Measurements from ENCODE around the gene TRAK2.

The TRAK2 gene

DNA sequence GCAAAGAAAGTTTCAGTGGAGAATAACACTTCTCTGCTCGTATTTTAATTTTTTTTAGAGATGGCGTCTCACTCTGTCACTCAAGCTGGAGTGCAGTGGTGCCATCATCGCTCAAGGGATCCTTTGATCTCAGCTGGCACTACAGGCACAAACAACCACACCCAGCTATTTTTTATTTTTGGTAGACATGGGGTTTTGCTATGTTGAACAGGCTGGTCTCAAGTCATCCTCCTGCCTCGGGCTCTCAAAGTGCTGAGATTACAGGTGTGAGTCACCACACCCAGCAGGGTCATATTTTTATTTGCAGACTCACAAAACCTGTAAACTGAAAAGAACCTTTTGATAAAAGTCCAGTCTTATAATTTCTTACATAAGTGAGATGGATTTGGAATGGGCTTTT is 2.6 kb downstream of the TRAK2 start:
- no peak overlapping the region for H3K9ac ChIP-seq (ENCODE audit: low read length)
- peaks cover 10% of the 10 kb centered on the region for H3K4me1 ChIP-seq (ENCODE audit: low read length)
- H3K27ac ChIP-seq (ENCODE audit: low read length), result no peak overlapping the region
- H3K4me2 ChIP-seq (ENCODE audit: low read length), result no peak overlapping the region
- H3K36me3 ChIP-seq (replicated peaks; ENCODE audit: low read depth, low read length), result no peaks in the 10 kb centered on the region
- H4K20me1 ChIP-seq (ENCODE audit: insufficient read depth, low read length), result no peaks in the 10 kb centered on the region
- no peaks in the 10 kb centered on the region for H3K27me3 ChIP-seq (ENCODE audit: low read depth, low read length)
- peaks cover 12% of the 10 kb centered on the region for H3K79me2 ChIP-seq (ENCODE audit: low read length)
- TF ChIP-seq EZH2phosphoT487 (IDR thresholded peaks at IDR 0.05; ENCODE audit: low read depth), result no peak
- no peak overlapping the region for H3K4me3 ChIP-seq (ENCODE audit: low read length)
- no peak overlapping the region for H2AFZ ChIP-seq (ENCODE audit: low read depth, low read length)
- H3K9me3 ChIP-seq (ENCODE audit: insufficient read depth, low read length), result no peaks in the 10 kb centered on the region

DNA sequence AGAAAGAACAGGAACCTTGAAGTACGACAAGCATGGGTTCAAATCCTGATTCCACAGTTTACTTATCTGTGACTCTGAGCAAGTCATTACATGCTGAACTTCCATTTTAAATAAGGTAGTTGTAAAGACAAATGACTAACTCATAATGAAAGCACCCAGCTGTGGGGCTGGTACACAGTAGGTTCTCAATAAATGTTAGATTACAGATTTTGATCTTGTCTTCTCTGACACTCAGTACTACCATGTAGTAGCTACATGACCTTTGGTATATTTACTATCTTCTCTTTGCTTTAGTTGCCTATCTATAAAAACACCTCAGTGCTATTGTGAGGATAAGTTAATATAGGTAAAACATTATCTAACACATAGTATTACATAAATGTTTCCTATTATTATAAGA is 3.2 kb downstream of the TRAK2 start:
- TF ChIP-seq EZH2phosphoT487 (IDR thresholded peaks at IDR 0.05; ENCODE audit: low read depth), result no peak
- H4K20me1 ChIP-seq (ENCODE audit: insufficient read depth, low read length), result no peaks in the 10 kb centered on the region
- H2AFZ ChIP-seq (ENCODE audit: low read depth, low read length), result no peak overlapping the region
- no peak overlapping the region for H3K27ac ChIP-seq (ENCODE audit: low read length)
- H3K27me3 ChIP-seq (ENCODE audit: low read depth, low read length), result no peaks in the 10 kb centered on the region
- no peak overlapping the region for H3K4me3 ChIP-seq (ENCODE audit: low read length)
- H3K4me2 ChIP-seq (ENCODE audit: low read length), result no peak overlapping the region
- H3K9ac ChIP-seq (ENCODE audit: low read length), result no peak overlapping the region
- peaks cover 10% of the 10 kb centered on the region for H3K4me1 ChIP-seq (ENCODE audit: low read length)
- H3K36me3 ChIP-seq (replicated peaks; ENCODE audit: low read depth, low read length), result no peaks in the 10 kb centered on the region
- H3K79me2 ChIP-seq (ENCODE audit: low read length), result peaks cover 12% of the 10 kb centered on the region
- H3K9me3 ChIP-seq (ENCODE audit: insufficient read depth, low read length), result no peaks in the 10 kb centered on the region

DNA sequence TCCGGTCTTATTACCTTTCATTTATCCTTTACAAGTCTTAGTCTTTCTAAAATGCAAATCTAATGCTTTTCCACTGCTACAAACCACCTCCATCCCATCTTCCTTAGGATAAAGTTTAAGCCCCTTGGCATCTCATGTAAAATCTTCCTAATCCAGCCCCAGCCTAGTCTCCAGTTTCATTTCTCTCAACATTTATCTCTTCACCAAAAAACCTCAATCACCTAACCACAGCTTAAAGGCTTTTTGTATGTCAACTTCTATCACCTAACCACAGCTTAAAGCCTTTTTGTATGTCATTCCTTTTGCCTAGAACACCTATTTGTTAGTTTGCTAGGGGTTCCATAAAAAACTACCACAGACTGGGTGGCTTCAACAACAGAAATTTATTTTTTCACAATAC is 4.2 kb downstream of the TRAK2 start:
- H3K79me2 ChIP-seq (ENCODE audit: low read length), result peaks cover 10% of the 10 kb centered on the region
- H3K27me3 ChIP-seq (ENCODE audit: low read depth, low read length), result no peaks in the 10 kb centered on the region
- H3K4me3 ChIP-seq (ENCODE audit: low read length), result no peak overlapping the region
- TF ChIP-seq, protein P1, sequence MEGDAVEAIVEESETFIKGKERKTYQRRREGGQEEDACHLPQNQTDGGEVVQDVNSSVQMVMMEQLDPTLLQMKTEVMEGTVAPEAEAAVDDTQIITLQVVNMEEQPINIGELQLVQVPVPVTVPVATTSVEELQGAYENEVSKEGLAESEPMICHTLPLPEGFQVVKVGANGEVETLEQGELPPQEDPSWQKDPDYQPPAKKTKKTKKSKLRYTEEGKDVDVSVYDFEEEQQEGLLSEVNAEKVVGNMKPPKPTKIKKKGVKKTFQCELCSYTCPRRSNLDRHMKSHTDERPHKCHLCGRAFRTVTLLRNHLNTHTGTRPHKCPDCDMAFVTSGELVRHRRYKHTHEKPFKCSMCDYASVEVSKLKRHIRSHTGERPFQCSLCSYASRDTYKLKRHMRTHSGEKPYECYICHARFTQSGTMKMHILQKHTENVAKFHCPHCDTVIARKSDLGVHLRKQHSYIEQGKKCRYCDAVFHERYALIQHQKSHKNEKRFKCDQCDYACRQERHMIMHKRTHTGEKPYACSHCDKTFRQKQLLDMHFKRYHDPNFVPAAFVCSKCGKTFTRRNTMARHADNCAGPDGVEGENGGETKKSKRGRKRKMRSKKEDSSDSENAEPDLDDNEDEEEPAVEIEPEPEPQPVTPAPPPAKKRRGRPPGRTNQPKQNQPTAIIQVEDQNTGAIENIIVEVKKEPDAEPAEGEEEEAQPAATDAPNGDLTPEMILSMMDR (IDR thresholded peaks at IDR 0.05; ENCODE audit: low read depth, low read length), result no peak
- TF ChIP-seq EZH2phosphoT487 (IDR thresholded peaks at IDR 0.05; ENCODE audit: low read depth), result no peak
- H3K36me3 ChIP-seq (replicated peaks; ENCODE audit: low read depth, low read length), result no peaks in the 10 kb centered on the region
- no peak overlapping the region for H3K9ac ChIP-seq (ENCODE audit: low read length)
- H4K20me1 ChIP-seq (ENCODE audit: insufficient read depth, low read length), result no peaks in the 10 kb centered on the region
- no peak overlapping the region for H3K27ac ChIP-seq (ENCODE audit: low read length)
- no peak overlapping the region for H3K4me2 ChIP-seq (ENCODE audit: low read length)
- no peaks in the 10 kb centered on the region for H3K9me3 ChIP-seq (ENCODE audit: insufficient read depth, low read length)
- no peak overlapping the region for H2AFZ ChIP-seq (ENCODE audit: low read depth, low read length)
- H3K4me1 ChIP-seq (ENCODE audit: low read length), result peaks cover 5% of the 10 kb centered on the region

DNA sequence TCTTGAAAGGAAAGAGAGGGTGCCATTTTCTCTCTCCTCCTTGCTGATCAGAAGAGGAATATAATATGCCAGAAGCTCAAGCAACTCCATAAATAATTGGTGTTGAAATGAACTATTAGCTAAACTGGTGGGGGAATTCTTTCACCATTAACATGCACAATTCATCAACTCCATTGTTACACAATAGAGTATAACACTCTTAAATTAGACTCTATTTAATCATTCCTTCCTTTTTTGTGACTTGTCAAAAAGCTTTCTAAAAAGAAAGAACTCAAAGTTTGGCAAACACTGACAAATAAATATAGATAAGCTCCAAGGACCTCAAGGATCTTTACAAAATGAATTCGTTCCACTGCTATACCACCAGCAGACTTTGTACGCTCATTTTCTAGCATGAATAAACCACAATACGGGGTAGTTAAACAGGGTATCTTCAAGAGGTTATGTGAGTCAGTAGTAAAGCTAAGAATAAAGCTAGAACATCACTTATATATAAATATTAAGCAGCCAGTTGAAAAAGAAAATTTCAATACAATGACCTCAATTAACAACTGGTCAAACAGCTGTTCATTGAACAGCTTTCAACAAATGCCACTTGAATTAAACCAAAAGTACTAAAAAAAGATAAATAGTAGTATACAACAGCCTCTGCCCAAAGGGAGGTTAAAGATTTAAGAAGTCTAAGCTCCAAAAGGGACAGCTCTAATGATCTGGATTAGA is 6.4 kb downstream of the TRAK2 start:
- H3K9ac ChIP-seq (ENCODE audit: low read length), result no peak overlapping the region
- no peak overlapping the region for H3K4me3 ChIP-seq (ENCODE audit: low read length)
- TF ChIP-seq, protein P1 (IDR thresholded peaks at IDR 0.05; ENCODE audit: low read depth, low read length), result no peak
- no peak for TF ChIP-seq EZH2phosphoT487 (IDR thresholded peaks at IDR 0.05; ENCODE audit: low read depth)
- no peaks in the 10 kb centered on the region for H4K20me1 ChIP-seq (ENCODE audit: insufficient read depth, low read length)
- no peaks in the 10 kb centered on the region for H3K27me3 ChIP-seq (ENCODE audit: low read depth, low read length)
- H2AFZ ChIP-seq (ENCODE audit: low read depth, low read length), result no peak overlapping the region
- H3K9me3 ChIP-seq (ENCODE audit: insufficient read depth, low read length), result no peaks in the 10 kb centered on the region
- H3K36me3 ChIP-seq (replicated peaks; ENCODE audit: low read depth, low read length), result no peaks in the 10 kb centered on the region
- H3K27ac ChIP-seq (ENCODE audit: low read length), result no peak overlapping the region
- no peak overlapping the region for H3K4me2 ChIP-seq (ENCODE audit: low read length)
- no peaks in the 10 kb centered on the region for H3K79me2 ChIP-seq (ENCODE audit: low read length)
- no peaks in the 10 kb centered on the region for H3K4me1 ChIP-seq (ENCODE audit: low read length)

DNA sequence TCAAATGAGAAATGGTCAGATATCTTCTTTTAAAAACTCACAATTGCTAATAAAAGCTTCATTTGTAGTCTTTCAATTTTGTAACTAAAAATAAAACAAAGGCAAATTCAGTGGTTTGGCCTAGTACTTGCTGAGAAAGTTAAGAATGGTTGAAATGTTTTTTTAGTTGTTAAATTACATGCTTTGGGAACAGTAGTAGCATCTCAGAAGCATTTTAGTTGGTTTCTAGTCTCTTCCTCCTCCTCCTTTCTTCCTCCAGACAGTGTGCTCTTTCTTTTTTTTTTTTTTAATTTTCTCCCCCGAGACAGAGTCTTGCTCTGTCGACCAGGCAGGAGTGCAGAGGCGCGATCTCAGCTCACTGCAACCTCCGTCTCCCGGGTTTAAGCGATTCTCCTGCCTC is 9.8 kb downstream of the TRAK2 start:
- H3K79me2 ChIP-seq (ENCODE audit: low read length), result 0 out of 2 replicates have a peak, but pooled peaks cover 4% of the 10 kb centered on the region
- no peak overlapping the region for H3K27ac ChIP-seq (ENCODE audit: low read length)
- no peaks in the 10 kb centered on the region for H3K4me1 ChIP-seq (ENCODE audit: low read length)
- no peaks in the 10 kb centered on the region for H3K27me3 ChIP-seq (ENCODE audit: low read depth, low read length)
- H3K36me3 ChIP-seq (replicated peaks; ENCODE audit: low read depth, low read length), result no peaks in the 10 kb centered on the region
- H3K4me3 ChIP-seq (ENCODE audit: low read length), result no peak overlapping the region
- no peak overlapping the region for H3K4me2 ChIP-seq (ENCODE audit: low read length)
- no peak for TF ChIP-seq EZH2phosphoT487 (IDR thresholded peaks at IDR 0.05; ENCODE audit: low read depth)
- TF ChIP-seq, protein P1 (IDR thresholded peaks at IDR 0.05; ENCODE audit: low read depth, low read length), result no peak
- H3K9me3 ChIP-seq (ENCODE audit: insufficient read depth, low read length), result no peaks in the 10 kb centered on the region
- no peaks in the 10 kb centered on the region for H4K20me1 ChIP-seq (ENCODE audit: insufficient read depth, low read length)
- H2AFZ ChIP-seq (ENCODE audit: low read depth, low read length), result no peak overlapping the region
- H3K9ac ChIP-seq (ENCODE audit: low read length), result no peak overlapping the region
